Liver (tissue), 9 donors: ENCODE results near the gene BAHD1. TPM values are rescaled to one million over a fixed set of nuclear protein-coding genes. Genes with fewer than 3 reads are reported as not detected.

Experiments used
- DNase-seq: peaks from one replicate; pipeline ENCODE4 v3.0.0-alpha.2; 2017; ENCODE audit warnings: low spot score
- H3K27ac ChIP-seq, 2 donors: one replicate each; pipeline ENCODE4 v1.7.0; 2013; ENCODE audit warnings: inconsistent platforms in 2 of 2, low read length in 2 of 2, control low read depth in 1 of 2, low read depth in 1 of 2, mild to moderate bottlenecking in 1 of 2
- H3K27me3 ChIP-seq, 4 donors: one replicate each; pipeline versions ENCODE4 v1.6.1 to v1.7.0; 2013; ENCODE audit warnings: low read length in 3 of 4, inconsistent platforms in 1 of 4, mild to moderate bottlenecking in 1 of 4, moderate library complexity in 1 of 4; ENCODE audit not compliant: control insufficient read depth in 4 of 4, insufficient read depth in 4 of 4
- H3K36me3 ChIP-seq, 4 donors: one replicate each; pipeline versions ENCODE4 v1.6.1 to v1.7.0; 2013; ENCODE audit warnings: low read length in 3 of 4, mild to moderate bottlenecking in 3 of 4, low read depth in 1 of 4, moderate library complexity in 1 of 4; ENCODE audit not compliant: control insufficient read depth in 4 of 4, insufficient read depth in 3 of 4
- H3K4me1 ChIP-seq, 4 donors: one replicate each; pipeline versions ENCODE4 v1.6.1 to v1.7.0; 2013; ENCODE audit warnings: low read length in 3 of 4, mild to moderate bottlenecking in 3 of 4, moderate library complexity in 1 of 4; ENCODE audit not compliant: control insufficient read depth in 4 of 4, insufficient read depth in 4 of 4
- H3K4me3 ChIP-seq, 3 donors: one replicate each; pipeline versions ENCODE4 v1.6.1 to v1.7.0; 2013; ENCODE audit warnings: low read length in 3 of 3, control low read depth in 1 of 3, low read depth in 1 of 3, mild to moderate bottlenecking in 1 of 3
- H3K9ac ChIP-seq, 2 donors: one replicate each; pipeline ENCODE4 v1.7.0; 2013; ENCODE audit warnings: low read length in 2 of 2, mild to moderate bottlenecking in 2 of 2, moderate library complexity in 2 of 2, control low read depth in 1 of 2, low read depth in 1 of 2
- H3K9me3 ChIP-seq, 4 donors: one replicate each; pipeline versions ENCODE4 v1.6.1 to v1.7.0; 2013; ENCODE audit warnings: low read length in 3 of 4; ENCODE audit not compliant: control insufficient read depth in 4 of 4
- EGR1 ChIP-seq, 2 donors: IDR thresholded peaks; 2 replicates each; pipeline ENCODE4 v1.6.1; 2016 to 2018; ENCODE audit warnings: antibody characterized with exemption in 2 of 2, low read depth in 2 of 2
- FOXA1 ChIP-seq: IDR thresholded peaks from 2 replicates; pipeline ENCODE4 v1.6.1; 2016; ENCODE audit warnings: antibody characterized with exemption
- FOXA2 ChIP-seq: IDR thresholded peaks from 2 replicates; pipeline ENCODE4 v1.6.1; 2016; ENCODE audit warnings: antibody characterized with exemption
- GABPA ChIP-seq, 2 donors: IDR thresholded peaks in 1 of 2; conservative IDR thresholded peaks in 1 of 2; 2 replicates each; pipeline ENCODE4 v1.6.1; 2016; ENCODE audit warnings: antibody characterized with exemption in 2 of 2, mild to moderate bottlenecking in 1 of 2, moderate library complexity in 1 of 2
- HNF4A ChIP-seq, 2 donors: conservative IDR thresholded peaks; 2 replicates each; pipeline ENCODE4 v1.6.1; 2016; ENCODE audit warnings: antibody characterized with exemption in 2 of 2, mild to moderate bottlenecking in 2 of 2
- HNF4G ChIP-seq: IDR thresholded peaks from 2 replicates; pipeline ENCODE4 v1.6.1; 2016; ENCODE audit warnings: antibody characterized with exemption
- JUND ChIP-seq, 2 donors: IDR thresholded peaks; 2 replicates each; pipeline ENCODE4 v1.6.1; 2016; ENCODE audit warnings: antibody characterized with exemption in 2 of 2
- MAX ChIP-seq: IDR thresholded peaks from 2 replicates; pipeline ENCODE4 v1.6.1; 2016; ENCODE audit warnings: antibody characterized with exemption
- NR2F2 ChIP-seq: IDR thresholded peaks from 2 replicates; pipeline ENCODE4 v1.6.1; 2016; ENCODE audit warnings: antibody characterized with exemption
- RAD21 ChIP-seq, 2 donors: IDR thresholded peaks; 2 replicates each; pipeline ENCODE4 v1.6.1; 2016; ENCODE audit warnings: antibody characterized with exemption in 2 of 2, mild to moderate bottlenecking in 2 of 2
- REST ChIP-seq: IDR thresholded peaks from 2 replicates; pipeline ENCODE4 v1.6.1; 2016; ENCODE audit warnings: antibody characterized with exemption, mild to moderate bottlenecking
- RXRA ChIP-seq, 2 donors: IDR thresholded peaks; 2 replicates each; pipeline ENCODE4 v1.6.1; 2017 to 2018; ENCODE audit warnings: antibody characterized with exemption in 2 of 2, mild to moderate bottlenecking in 1 of 2
- SP1 ChIP-seq: IDR thresholded peaks from 2 replicates; pipeline ENCODE4 v1.6.1; 2018; ENCODE audit warnings: antibody characterized with exemption, mild to moderate bottlenecking
- TAF1 ChIP-seq: conservative IDR thresholded peaks from 2 replicates; pipeline ENCODE4 v1.6.1; 2016; ENCODE audit warnings: antibody characterized with exemption, mild to moderate bottlenecking
- YY1 ChIP-seq: IDR thresholded peaks from 2 replicates; pipeline ENCODE4 v1.6.1; 2016; ENCODE audit warnings: antibody characterized with exemption, mild to moderate bottlenecking
- ZBTB33 ChIP-seq: IDR thresholded peaks from 2 replicates; pipeline ENCODE4 v1.6.1; 2016; ENCODE audit warnings: antibody characterized with exemption
- WGBS: extraction: QIAGEN DNeasy Blood & Tissue Kit; methylation state at CpG from one replicate; pipeline ENCODE4 v1.1.7; 2013; 5-methylcytosine and 5-hydroxymethylcytosine counted together
- polyA plus RNA-seq, 2 donors: library from polyadenylated mRNA; stranded (reverse) in 1 of 2; unstranded in 1 of 2; fragments of 200-250 nt in 1 of 2; fragments of >200 nt in 1 of 2; fragmentation: Nextera tagmentation in 1 of 2; extraction: Ambion mirVana in 1 of 2; gene quantifications; one replicate each; pipeline versions ENCODE4 v1.2.1 to v1.2.3, GENCODE V29; 2013 to 2015
- total RNA-seq, 2 donors: library from RNA; depleted of rRNA; stranded (reverse); fragments of >200 nt; gene quantifications; one replicate each; pipeline ENCODE4 v1.2.3, GENCODE V29; 2014
- TF ChIP-seq, protein P1 (sequence below): fragments of 150-350 bp; IDR thresholded peaks from 2 replicates; pipeline ENCODE4 v1.5.1; 2017; ENCODE audit warnings: improper control_type of control experiment, low read depth, low read length; ENCODE audit not compliant: missing input control
- TF ChIP-seq, protein P2 (sequence below): IDR thresholded peaks from 2 replicates; pipeline ENCODE4 v1.6.1; 2016; ENCODE audit warnings: antibody characterized with exemption
- donor health status: healthy.
- donor health status: healthy.
- donor health status: healthy.
- donor health status: healthy.
- donor health status: healthy.

Gene BAHD1
- total and polyA plus RNA-seq, 4 donors = 1.8 to 8.7 (median 6.6) TPM

- TF ChIP-seq GABPA (IDR thresholded peaks at IDR 0.05 in 1 of 2, conservative IDR thresholded peaks at IDR 0.05 in 1 of 2) (no peak), HNF4G (no peak), SP1 (no peak), MAX (no peak), ZBTB33 (no peak), RXRA (IDR thresholded peaks at IDR 0.05) (no peak), TAF1 (no peak), REST (no peak), EGR1 (IDR thresholded peaks at IDR 0.05; ENCODE audit: low read depth in 2 of 2) (no peak), HNF4A (conservative IDR thresholded peaks at IDR 0.05) (no peak), FOXA2 (no peak), RAD21 (IDR thresholded peaks at IDR 0.05) (no peak), JUND (IDR thresholded peaks at IDR 0.05) (no peak), FOXA1 (no peak), YY1 (no peak), NR2F2 (no peak)
- TF ChIP-seq, protein P1, sequence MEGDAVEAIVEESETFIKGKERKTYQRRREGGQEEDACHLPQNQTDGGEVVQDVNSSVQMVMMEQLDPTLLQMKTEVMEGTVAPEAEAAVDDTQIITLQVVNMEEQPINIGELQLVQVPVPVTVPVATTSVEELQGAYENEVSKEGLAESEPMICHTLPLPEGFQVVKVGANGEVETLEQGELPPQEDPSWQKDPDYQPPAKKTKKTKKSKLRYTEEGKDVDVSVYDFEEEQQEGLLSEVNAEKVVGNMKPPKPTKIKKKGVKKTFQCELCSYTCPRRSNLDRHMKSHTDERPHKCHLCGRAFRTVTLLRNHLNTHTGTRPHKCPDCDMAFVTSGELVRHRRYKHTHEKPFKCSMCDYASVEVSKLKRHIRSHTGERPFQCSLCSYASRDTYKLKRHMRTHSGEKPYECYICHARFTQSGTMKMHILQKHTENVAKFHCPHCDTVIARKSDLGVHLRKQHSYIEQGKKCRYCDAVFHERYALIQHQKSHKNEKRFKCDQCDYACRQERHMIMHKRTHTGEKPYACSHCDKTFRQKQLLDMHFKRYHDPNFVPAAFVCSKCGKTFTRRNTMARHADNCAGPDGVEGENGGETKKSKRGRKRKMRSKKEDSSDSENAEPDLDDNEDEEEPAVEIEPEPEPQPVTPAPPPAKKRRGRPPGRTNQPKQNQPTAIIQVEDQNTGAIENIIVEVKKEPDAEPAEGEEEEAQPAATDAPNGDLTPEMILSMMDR = no peak
- TF ChIP-seq, protein P2, sequence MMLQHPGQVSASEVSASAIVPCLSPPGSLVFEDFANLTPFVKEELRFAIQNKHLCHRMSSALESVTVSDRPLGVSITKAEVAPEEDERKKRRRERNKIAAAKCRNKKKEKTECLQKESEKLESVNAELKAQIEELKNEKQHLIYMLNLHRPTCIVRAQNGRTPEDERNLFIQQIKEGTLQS = no peak
- H3K4me3 ChIP-seq = no peak overlapping the region
- H3K27me3 ChIP-seq = no peaks in the 10 kb centered on the region
- H3K27ac ChIP-seq = no peak overlapping the region
- WGBS = 90% methylated on average over 4 of the region's 4 CpGs
- no peaks in the 10 kb centered on the region for H3K9me3 ChIP-seq
- no peak for DNase-seq
- peaks cover 0 to 10% (median 5%) of the 10 kb centered on the region in 4 donors for H3K4me1 ChIP-seq
- no peak overlapping the region for H3K9ac ChIP-seq
- H3K36me3 ChIP-seq = peaks cover 0 to 8% (median 3%) of the 10 kb centered on the region in 4 donors
These were observed 16.0 kb downstream of the BAHD1 start for GRCh38 chr15:40456738-40457137.
